GM18520 (cell line): ENCODE measurements around the gene ASCC3.

Experiments used
- ATAC-seq: cut with Tn5 transposase; IDR thresholded peaks from one replicate; pipeline ENCODE4 v1.9.1; 2021; ENCODE audit not compliant: unreplicated experiment

ASCC3 gene

GRCh38 chr6:100612094-100612493 is 269.0 kb downstream of the ASCC3 start:
- no peak for ATAC-seq

- ATAC-seq = no peak
These were observed 281.9 kb downstream of the ASCC3 start for GRCh38 chr6:100599088-100599770.

GRCh38 chr6:100595456-100595855 is 285.7 kb downstream of the ASCC3 start:
- ATAC-seq = no peak

GRCh38 chr6:100593522-100593921 is 287.6 kb downstream of the ASCC3 start:
- peak; percentile 53 for ATAC-seq

GRCh38 chr6:100592929-100593328 is 288.2 kb downstream of the ASCC3 start:
- no peak for ATAC-seq

- no peak for ATAC-seq
These were observed 303.7 kb downstream of the ASCC3 start for GRCh38 chr6:100577425-100577824.

GRCh38 chr6:100575921-100576320 is 305.2 kb downstream of the ASCC3 start:
- no peak for ATAC-seq

- ATAC-seq = no peak
These were observed 306.3 kb downstream of the ASCC3 start for GRCh38 chr6:100574836-100575235.

- no peak for ATAC-seq
These were observed 308.0 kb downstream of the ASCC3 start for GRCh38 chr6:100573166-100573565.

GRCh38 chr6:100568255-100568654 is 312.9 kb downstream of the ASCC3 start:
- ATAC-seq = no peak

GRCh38 chr6:100566563-100566962 is 314.6 kb downstream of the ASCC3 start:
- no peak for ATAC-seq

GRCh38 chr6:100565439-100566104 is 315.6 kb downstream of the ASCC3 start:
- no peak for ATAC-seq

- no peak for ATAC-seq
These were observed 321.3 kb downstream of the ASCC3 start for GRCh38 chr6:100559859-100560258.

GRCh38 chr6:100554228-100554627 is 326.9 kb downstream of the ASCC3 start:
- ATAC-seq = no peak

GRCh38 chr6:100553243-100553642 is 327.9 kb downstream of the ASCC3 start:
- ATAC-seq = no peak

GRCh38 chr6:100549406-100550167 is 331.5 kb downstream of the ASCC3 start:
- no peak for ATAC-seq

- ATAC-seq = no peak
These were observed 343.0 kb downstream of the ASCC3 start for GRCh38 chr6:100538086-100538485.

- no peak for ATAC-seq
These were observed 362.5 kb downstream of the ASCC3 start for GRCh38 chr6:100518588-100518987.

GRCh38 chr6:100517633-100518032 is 363.5 kb downstream of the ASCC3 start:
- no peak for ATAC-seq

- no peak for ATAC-seq
These were observed 364.0 kb downstream of the ASCC3 start for GRCh38 chr6:100517106-100517505.

GRCh38 chr6:100514660-100515059 is 366.5 kb downstream of the ASCC3 start:
- no peak for ATAC-seq
